ENCODE data around the gene CSMD2. TPM values are rescaled to one million over a fixed set of nuclear protein-coding genes. Genes with fewer than 3 reads are reported as not detected.
"Not testable (repeated sequence)": the region's sequence is repeated elsewhere in the genome, so short reads cannot be mapped to it uniquely, and the experiment has no call there.

The CSMD2 gene
- total RNA-seq, 4 donors from 2014 or later, result 0.09 to 0.20 TPM; not detected in 2

GRCh38 chr1:34186741-34187494, 21.9 kb upstream of the CSMD2 start:
- Histone ChIP-seq H3K27ac (no peak overlapping the region), H3K27me3 (peaks cover 0 to 7% (median 3%) of the 10 kb centered on the region in 3 donors), H3K9me3 (no peaks in the 10 kb centered on the region), H3K4me3 (no peak overlapping the region), H3K36me3 (no peaks in the 10 kb centered on the region), H3K4me1 (no peaks in the 10 kb centered on the region)
- no peak for DNase-seq
- ATAC-seq, result no peak
- intact Hi-C loops (cut with DNase I; ENCODE audit: low total_unique reads) (no loop called here), in situ Hi-C loops (cut with MboI; ENCODE audit: low sequenced_read_pairs in 4 of 4) (no loop called here)
- TF ChIP-seq POLR2A (IDR thresholded peaks at IDR 0.05), result no peak
- TF ChIP-seq, protein P1, sequence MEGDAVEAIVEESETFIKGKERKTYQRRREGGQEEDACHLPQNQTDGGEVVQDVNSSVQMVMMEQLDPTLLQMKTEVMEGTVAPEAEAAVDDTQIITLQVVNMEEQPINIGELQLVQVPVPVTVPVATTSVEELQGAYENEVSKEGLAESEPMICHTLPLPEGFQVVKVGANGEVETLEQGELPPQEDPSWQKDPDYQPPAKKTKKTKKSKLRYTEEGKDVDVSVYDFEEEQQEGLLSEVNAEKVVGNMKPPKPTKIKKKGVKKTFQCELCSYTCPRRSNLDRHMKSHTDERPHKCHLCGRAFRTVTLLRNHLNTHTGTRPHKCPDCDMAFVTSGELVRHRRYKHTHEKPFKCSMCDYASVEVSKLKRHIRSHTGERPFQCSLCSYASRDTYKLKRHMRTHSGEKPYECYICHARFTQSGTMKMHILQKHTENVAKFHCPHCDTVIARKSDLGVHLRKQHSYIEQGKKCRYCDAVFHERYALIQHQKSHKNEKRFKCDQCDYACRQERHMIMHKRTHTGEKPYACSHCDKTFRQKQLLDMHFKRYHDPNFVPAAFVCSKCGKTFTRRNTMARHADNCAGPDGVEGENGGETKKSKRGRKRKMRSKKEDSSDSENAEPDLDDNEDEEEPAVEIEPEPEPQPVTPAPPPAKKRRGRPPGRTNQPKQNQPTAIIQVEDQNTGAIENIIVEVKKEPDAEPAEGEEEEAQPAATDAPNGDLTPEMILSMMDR (IDR thresholded peaks at IDR 0.05 in 4 of 5, conservative IDR thresholded peaks at IDR 0.05 in 1 of 5), result no peak

DNA sequence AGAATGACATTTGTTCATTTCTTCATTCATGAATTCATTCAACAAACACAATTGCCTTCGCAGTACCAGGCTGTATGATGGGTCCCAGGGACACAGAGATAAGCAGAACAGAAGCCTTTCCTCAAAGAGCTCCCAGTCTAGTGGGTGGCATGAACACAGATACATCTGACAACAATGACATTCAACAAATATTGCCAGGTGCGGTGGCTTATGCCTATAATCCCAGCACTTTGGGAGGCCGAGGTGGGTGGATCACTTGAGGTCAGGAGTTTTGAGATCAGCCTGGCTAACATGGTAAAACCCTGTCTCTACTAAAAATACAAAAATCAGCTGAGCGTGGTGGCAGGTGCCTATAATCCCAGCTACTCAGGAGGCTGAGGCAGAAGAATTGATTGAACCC, 18.4 kb upstream of the CSMD2 start:
- in situ Hi-C loops (cut with MboI; ENCODE audit: low sequenced_read_pairs in 4 of 4); ATAC-seq: not testable (repeated sequence)

DNA sequence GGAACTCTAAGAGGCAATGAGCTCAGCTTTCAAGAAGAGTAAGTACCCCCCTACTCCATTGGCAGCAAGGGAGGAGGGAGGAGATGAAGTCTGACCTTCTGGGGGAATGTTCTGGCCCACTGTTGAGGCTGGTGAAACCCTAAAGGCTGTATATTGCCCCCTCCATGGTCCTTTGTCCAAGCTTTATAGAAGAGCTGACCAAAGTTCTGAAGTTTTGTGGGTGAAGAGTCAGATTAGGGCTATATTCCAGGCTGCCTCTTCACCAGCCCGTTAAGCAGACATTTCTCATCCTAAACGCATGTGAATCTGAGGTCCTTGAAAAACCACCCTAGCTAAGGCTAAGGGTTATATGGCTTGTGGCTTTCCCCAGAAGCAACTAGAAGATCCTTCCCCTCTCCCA, 13.0 kb upstream of the CSMD2 start:
- Histone ChIP-seq H3K27ac (no peak overlapping the region), H3K27me3 (peaks cover 25 to 28% (median 27%) of the 10 kb centered on the region in 3 donors), H3K4me3 (no peak overlapping the region), H3K36me3 (no peaks in the 10 kb centered on the region), H3K9me3 (no peaks in the 10 kb centered on the region), H3K4me1 (peaks cover 0 to 7% of the 10 kb centered on the region in 2 donors)
- in situ Hi-C loops (cut with MboI; ENCODE audit: low sequenced_read_pairs in 4 of 4) (no loop called here), intact Hi-C loops (cut with DNase I; ENCODE audit: low total_unique reads) (no loop called here)
- ATAC-seq (no peak), DNase-seq (no peak)
- no peak for TF ChIP-seq POLR2A (IDR thresholded peaks at IDR 0.05)
- TF ChIP-seq, protein P1 (IDR thresholded peaks at IDR 0.05 in 4 of 5, conservative IDR thresholded peaks at IDR 0.05 in 1 of 5), result no peak

More for the DNA sequence above, 18.4 kb upstream of the CSMD2 start:
- H3K36me3 ChIP-seq; H3K4me1 ChIP-seq; H3K4me3 ChIP-seq; H3K9me3 ChIP-seq; intact Hi-C loops (cut with DNase I; ENCODE audit: low total_unique reads); H3K27ac ChIP-seq; H3K27me3 ChIP-seq; DNase-seq: not testable (repeated sequence)

DNA sequence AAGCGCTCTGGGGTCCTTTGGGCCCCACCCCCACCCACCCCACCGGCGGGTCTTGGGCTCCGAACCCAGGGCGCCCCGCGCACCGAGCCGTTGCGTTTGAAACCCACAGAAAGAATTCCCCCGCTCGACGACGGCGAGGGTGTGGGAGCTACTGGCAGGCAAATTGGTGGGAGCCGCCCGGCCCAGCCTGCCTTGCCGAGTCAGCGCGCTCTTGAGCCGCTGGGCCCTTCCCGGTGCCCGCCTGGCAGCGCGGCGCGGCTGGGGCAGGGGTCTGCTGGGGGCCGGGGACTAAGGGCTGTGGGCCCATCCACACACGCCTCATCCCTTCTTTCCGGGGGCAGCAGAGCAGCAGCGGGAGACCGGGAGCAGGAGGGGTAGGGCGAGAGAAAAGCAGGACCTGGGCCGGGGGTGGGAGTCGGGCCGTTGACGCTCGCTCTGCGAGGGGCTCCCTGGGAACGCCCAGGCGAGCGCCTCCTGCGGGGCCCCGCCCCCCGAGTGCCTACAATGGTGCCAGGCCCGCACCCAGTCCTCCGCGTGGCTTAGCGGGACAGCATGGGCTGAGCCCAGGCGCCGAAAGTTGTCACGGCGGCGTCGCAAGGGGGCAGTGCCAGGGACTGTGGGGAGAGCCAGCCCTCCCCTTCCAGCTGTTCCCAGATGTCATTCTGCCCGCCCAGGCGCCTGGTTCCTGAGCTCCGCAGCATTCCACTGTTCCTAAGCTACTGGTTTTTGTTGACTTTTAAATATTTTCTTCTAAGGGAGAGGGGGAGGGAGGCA, 12.0 kb upstream of the CSMD2 start, which contains the start of gene C1orf94:
Gene C1orf94 (plus strand): TSS at position 78 of the 774 bp plus-strand sequence. CDS start 883 bp downstream, outside the sequence.
- H3K36me3 ChIP-seq, result no peaks in the 10 kb centered on the region
- H3K27ac ChIP-seq, result no peak within 1 kb of the TSS
- H3K4me1 ChIP-seq, result peaks cover 0 to 7% of the 10 kb centered on the region in 2 donors
- no peak within 1 kb of the TSS for H3K4me3 ChIP-seq
- H3K9me3 ChIP-seq, result no peaks in the 10 kb centered on the region
- TF ChIP-seq POLR2A (IDR thresholded peaks at IDR 0.05), result no peak
- TF ChIP-seq, protein P1 (IDR thresholded peaks at IDR 0.05 in 4 of 5, conservative IDR thresholded peaks at IDR 0.05 in 1 of 5), result no peak
- no peak for ATAC-seq
- in situ Hi-C loops (cut with MboI; ENCODE audit: low sequenced_read_pairs in 4 of 4) (no loop called here), intact Hi-C loops (cut with DNase I; ENCODE audit: low total_unique reads) (no loop called here)
- no peak for DNase-seq
- peaks cover 25 to 28% (median 27%) of the 10 kb centered on the region in 3 donors for H3K27me3 ChIP-seq

DNA sequence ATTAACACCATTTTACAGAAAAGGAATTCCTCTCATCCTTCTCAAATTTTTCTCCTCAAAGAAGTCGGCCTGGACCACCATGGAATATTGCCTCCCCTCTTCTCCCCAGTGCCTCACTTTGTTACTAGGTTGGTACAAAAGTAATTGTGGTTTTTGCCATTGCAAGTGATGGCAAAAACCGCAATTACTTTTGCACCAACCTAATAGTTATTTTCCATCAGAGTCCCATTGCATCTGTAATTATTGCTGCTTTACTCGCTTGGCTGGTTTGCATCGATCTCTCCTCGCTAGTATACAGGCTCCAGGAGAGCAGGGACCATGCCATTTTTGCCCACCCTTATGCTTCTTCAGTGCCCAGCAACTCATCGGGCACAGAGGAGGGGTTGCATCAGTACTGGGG, 10.7 kb upstream of the CSMD2 start:
- no peak overlapping the region for H3K4me3 ChIP-seq
- no peak for ATAC-seq
- no peak for DNase-seq
- no peaks in the 10 kb centered on the region for H3K36me3 ChIP-seq
- in situ Hi-C loops (cut with MboI; ENCODE audit: low sequenced_read_pairs in 4 of 4) (no loop called here), intact Hi-C loops (cut with DNase I; ENCODE audit: low total_unique reads) (no loop called here)
- H3K9me3 ChIP-seq, result no peaks in the 10 kb centered on the region
- peaks cover 25 to 28% (median 27%) of the 10 kb centered on the region in 3 donors for H3K27me3 ChIP-seq
- TF ChIP-seq POLR2A (IDR thresholded peaks at IDR 0.05), result no peak
- TF ChIP-seq, protein P1 (IDR thresholded peaks at IDR 0.05 in 4 of 5, conservative IDR thresholded peaks at IDR 0.05 in 1 of 5), result no peak
- peaks cover 0 to 7% of the 10 kb centered on the region in 2 donors for H3K4me1 ChIP-seq
- no peak overlapping the region for H3K27ac ChIP-seq

All from gastrocnemius medialis (tissue), 4 donors.